Fibroblast of lung (primary cell): ENCODE data around the gene HIP1. TPM values are rescaled to one million over a fixed set of nuclear protein-coding genes. Genes with fewer than 3 reads are reported as not detected.
"Not testable (repeated sequence)": the region's sequence is repeated elsewhere in the genome, so short reads cannot be mapped to it uniquely, and the experiment has no call there.

ENCODE experiments used
- DNase-seq, 2 donors: peaks; one replicate each; pipeline versions ENCODE4 v3.0.0 to v3.0.0-alpha.2; 2010; ENCODE audit warnings: low read depth in 2 of 2
- H2AFZ ChIP-seq: 2 replicates; pipeline ENCODE4 v1.5.1; 2012; ENCODE audit warnings: low read length, control low read depth, inconsistent platforms
- H3K27ac ChIP-seq: 2 replicates; pipeline ENCODE4 v1.5.1; 2011; ENCODE audit warnings: low read length, control low read depth; ENCODE audit not compliant: insufficient read depth
- H3K27me3 ChIP-seq: 2 replicates; pipeline ENCODE4 v1.5.1; 2011; ENCODE audit warnings: mild to moderate bottlenecking, low read length; ENCODE audit not compliant: control insufficient read depth, insufficient read depth
- H3K36me3 ChIP-seq: 2 replicates; pipeline ENCODE4 v1.5.1; 2011; ENCODE audit warnings: low read length; ENCODE audit not compliant: control insufficient read depth, insufficient read depth
- H3K4me1 ChIP-seq: 2 replicates; pipeline ENCODE4 v1.5.1; 2011; ENCODE audit warnings: low read length; ENCODE audit not compliant: control insufficient read depth, insufficient read depth; ENCODE audit errors: extremely low read depth
- H3K4me2 ChIP-seq: 2 replicates; pipeline ENCODE4 v1.5.1; 2011; ENCODE audit warnings: low read length, control low read depth; ENCODE audit not compliant: insufficient read depth; ENCODE audit errors: extremely low read depth
- H3K4me3 ChIP-seq, 4 experiments: fragments of 200-600 bp in 1 of 4; sonication (generic) in 1 of 4; replicated peaks in 1 of 4; 2 replicates each; pipeline ENCODE4 v1.5.1; 2011 to 2016; ENCODE audit warnings: low read length in 4 of 4, low read depth in 3 of 4, mild to moderate bottlenecking in 3 of 4, control low read depth in 2 of 4, inconsistent platforms in 1 of 4, mixed read lengths in 1 of 4; ENCODE audit not compliant: insufficient read depth in 1 of 4; ENCODE audit errors: control extremely low read depth in 1 of 4
- H3K79me2 ChIP-seq: 2 replicates; pipeline ENCODE4 v1.5.1; 2012; ENCODE audit warnings: mild to moderate bottlenecking, low read length, inconsistent platforms; ENCODE audit not compliant: control insufficient read depth, insufficient read depth
- H3K9ac ChIP-seq: 2 replicates; pipeline ENCODE4 v1.5.1; 2011; ENCODE audit warnings: mild to moderate bottlenecking, low read length, control low read depth; ENCODE audit not compliant: insufficient read depth
- H3K9me3 ChIP-seq: 2 replicates; pipeline ENCODE4 v1.5.1; 2012; ENCODE audit warnings: low read depth, low read length; ENCODE audit not compliant: control insufficient read depth, insufficient read depth
- H4K20me1 ChIP-seq: 2 replicates; pipeline ENCODE4 v1.5.1; 2011; ENCODE audit warnings: low read length; ENCODE audit not compliant: control insufficient read depth, insufficient read depth; ENCODE audit errors: extremely low read depth
- EZH2 ChIP-seq: IDR thresholded peaks from 2 replicates; pipeline ENCODE4 v1.5.1; 2012; ENCODE audit warnings: low read length, control low read depth, mild to moderate bottlenecking; ENCODE audit errors: missing control alignments
- polyA plus RNA-seq, 2 donors: library from polyadenylated mRNA; depleted of rRNA in 1 of 2; stranded (reverse) in 1 of 2; unstranded in 1 of 2; fragments of >200 nt; gene quantifications; 2 replicates each; pipeline ENCODE4 v1.2.1, GENCODE V29; 2011 to 2012; ENCODE audit warnings: missing spikeins in 1 of 2
- total RNA-seq: library from RNA; depleted of rRNA; stranded (reverse); fragments of >200 nt; gene quantifications from 2 replicates; pipeline ENCODE4 v1.2.1, GENCODE V29; 2014
- TF ChIP-seq, protein P1 (sequence below), 2 donors: IDR thresholded peaks in 1 of 2; conservative IDR thresholded peaks in 1 of 2; 1 replicate in 1 of 2; 2 replicates in 1 of 2; pipeline ENCODE4 v1.5.1; 2011 to 2012; ENCODE audit warnings: low read length in 2 of 2, control low read depth in 1 of 2, inconsistent platforms in 1 of 2, low read depth in 1 of 2, mild to moderate bottlenecking in 1 of 2

Gene HIP1
- total and polyA plus RNA-seq, 2 donors (not counting 1 experiment from before 2014, with no cell fraction given): 27.2 to 31.3 TPM

DNA sequence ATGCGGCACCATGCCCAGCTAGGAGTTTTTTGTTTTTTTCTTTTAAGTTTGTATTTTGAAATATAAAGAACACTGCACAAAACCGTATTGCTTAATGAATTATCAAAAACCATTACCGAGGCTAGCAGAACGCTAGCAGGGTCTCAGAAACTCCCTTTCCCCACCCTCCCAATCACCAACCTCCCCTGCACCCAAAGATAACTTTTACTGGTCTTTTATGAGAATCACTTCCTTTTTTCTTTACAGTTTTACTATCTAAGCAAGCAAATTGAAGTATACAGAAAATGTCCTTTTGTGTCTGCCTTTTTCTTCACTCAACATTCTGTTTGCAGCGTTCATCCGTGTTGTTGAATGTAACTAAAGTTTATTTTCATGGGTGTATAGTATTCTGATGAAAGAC lies 13.4 kb downstream of the HIP1 start:
- H3K27me3 ChIP-seq: no peaks in the 10 kb centered on the region
- DNase-seq: no peak
- no peak overlapping the region for H3K27ac ChIP-seq
- H4K20me1 ChIP-seq: no peaks in the 10 kb centered on the region
- H3K9me3 ChIP-seq: no peaks in the 10 kb centered on the region
- no peaks in the 10 kb centered on the region for H3K79me2 ChIP-seq
- no peaks in the 10 kb centered on the region for H3K36me3 ChIP-seq
- H3K4me2 ChIP-seq: no peak overlapping the region
- no peak overlapping the region for H2AFZ ChIP-seq
- H3K4me3 ChIP-seq: no peak overlapping the region
- H3K4me1 ChIP-seq: peaks cover 6% of the 10 kb centered on the region
- no peak overlapping the region for H3K9ac ChIP-seq
- TF ChIP-seq EZH2: no peak
- TF ChIP-seq, protein P1, sequence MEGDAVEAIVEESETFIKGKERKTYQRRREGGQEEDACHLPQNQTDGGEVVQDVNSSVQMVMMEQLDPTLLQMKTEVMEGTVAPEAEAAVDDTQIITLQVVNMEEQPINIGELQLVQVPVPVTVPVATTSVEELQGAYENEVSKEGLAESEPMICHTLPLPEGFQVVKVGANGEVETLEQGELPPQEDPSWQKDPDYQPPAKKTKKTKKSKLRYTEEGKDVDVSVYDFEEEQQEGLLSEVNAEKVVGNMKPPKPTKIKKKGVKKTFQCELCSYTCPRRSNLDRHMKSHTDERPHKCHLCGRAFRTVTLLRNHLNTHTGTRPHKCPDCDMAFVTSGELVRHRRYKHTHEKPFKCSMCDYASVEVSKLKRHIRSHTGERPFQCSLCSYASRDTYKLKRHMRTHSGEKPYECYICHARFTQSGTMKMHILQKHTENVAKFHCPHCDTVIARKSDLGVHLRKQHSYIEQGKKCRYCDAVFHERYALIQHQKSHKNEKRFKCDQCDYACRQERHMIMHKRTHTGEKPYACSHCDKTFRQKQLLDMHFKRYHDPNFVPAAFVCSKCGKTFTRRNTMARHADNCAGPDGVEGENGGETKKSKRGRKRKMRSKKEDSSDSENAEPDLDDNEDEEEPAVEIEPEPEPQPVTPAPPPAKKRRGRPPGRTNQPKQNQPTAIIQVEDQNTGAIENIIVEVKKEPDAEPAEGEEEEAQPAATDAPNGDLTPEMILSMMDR (conservative IDR thresholded peaks at IDR 0.05 in 1 of 2, IDR thresholded peaks at IDR 0.05 in 1 of 2; ENCODE audit: low read depth in 1 of 2, low read length in 2 of 2): no peak

DNA sequence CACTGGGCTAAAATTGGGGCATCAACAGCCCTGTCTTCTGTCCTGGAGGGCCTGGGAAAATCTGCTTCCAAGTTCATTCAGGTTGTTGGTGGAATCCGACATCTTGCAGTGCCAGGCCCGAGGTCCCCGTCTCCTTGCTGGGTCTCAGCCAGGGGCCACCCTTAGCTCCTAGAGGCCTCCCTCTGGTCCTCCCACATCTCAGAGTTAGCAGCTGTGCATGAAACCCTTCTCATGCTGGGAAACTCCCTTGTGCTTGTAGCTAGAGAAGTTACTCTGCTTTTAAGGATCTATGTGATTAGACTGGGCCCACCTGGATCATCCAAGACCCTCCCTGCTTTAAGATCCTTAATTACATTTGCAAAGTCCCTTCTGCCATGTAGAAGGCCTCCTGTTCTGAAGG lies 15.3 kb downstream of the HIP1 start:
- DNase-seq: no peak
- no peaks in the 10 kb centered on the region for H3K79me2 ChIP-seq
- H3K4me3 ChIP-seq: no peak overlapping the region
- TF ChIP-seq, protein P1 (conservative IDR thresholded peaks at IDR 0.05 in 1 of 2, IDR thresholded peaks at IDR 0.05 in 1 of 2; ENCODE audit: low read depth in 1 of 2, low read length in 2 of 2): no peak
- TF ChIP-seq EZH2: no peak
- peaks cover 6% of the 10 kb centered on the region for H3K4me1 ChIP-seq
- H3K9ac ChIP-seq: no peak overlapping the region
- H3K36me3 ChIP-seq: no peaks in the 10 kb centered on the region
- no peaks in the 10 kb centered on the region for H4K20me1 ChIP-seq
- no peaks in the 10 kb centered on the region for H3K9me3 ChIP-seq
- H3K27ac ChIP-seq: no peak overlapping the region
- no peaks in the 10 kb centered on the region for H3K27me3 ChIP-seq
- H2AFZ ChIP-seq: no peak overlapping the region
- H3K4me2 ChIP-seq: no peak overlapping the region

GRCh38 chr7:75722373-75722772 lies 16.4 kb downstream of the HIP1 start:
- Histone ChIP-seq H3K4me2 (no peak overlapping the region), H3K9ac (no peak overlapping the region), H4K20me1 (no peaks in the 10 kb centered on the region), H3K79me2 (no peaks in the 10 kb centered on the region), H3K27me3 (no peaks in the 10 kb centered on the region), H3K4me3 (no peak overlapping the region), H3K9me3 (no peaks in the 10 kb centered on the region), H2AFZ (no peak overlapping the region), H3K36me3 (no peaks in the 10 kb centered on the region), H3K27ac (no peak overlapping the region), H3K4me1 (no peaks in the 10 kb centered on the region)
- TF ChIP-seq, protein P1 (conservative IDR thresholded peaks at IDR 0.05 in 1 of 2, IDR thresholded peaks at IDR 0.05 in 1 of 2; ENCODE audit: low read depth in 1 of 2, low read length in 2 of 2): no peak
- TF ChIP-seq EZH2: no peak
- DNase-seq: no peak

DNA sequence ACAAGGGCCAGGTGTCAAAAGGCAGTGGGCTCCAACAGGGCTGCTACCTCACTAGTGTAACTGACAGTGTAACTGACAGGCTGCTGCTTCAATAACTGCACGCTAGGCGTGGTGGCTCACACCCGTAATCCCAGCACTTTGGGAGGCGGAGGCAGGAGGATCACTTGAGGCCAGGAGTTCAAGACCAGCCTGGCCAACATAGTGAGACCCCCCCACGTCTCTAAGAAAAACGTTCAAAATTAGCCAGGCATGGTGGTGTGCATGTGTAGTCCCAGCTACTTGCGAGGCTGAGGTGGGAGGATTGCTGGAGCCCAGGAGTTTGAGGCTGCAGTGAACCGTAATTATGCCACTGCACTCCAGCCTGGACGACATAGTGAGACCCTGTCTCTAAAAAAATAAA lies 16.8 kb downstream of the HIP1 start:
- H3K79me2 ChIP-seq, H3K36me3 ChIP-seq, H3K4me3 ChIP-seq, H3K9ac ChIP-seq, H3K9me3 ChIP-seq, H2AFZ ChIP-seq, H3K4me2 ChIP-seq, H3K27ac ChIP-seq, H3K27me3 ChIP-seq, DNase-seq, H3K4me1 ChIP-seq, H4K20me1 ChIP-seq: not testable (repeated sequence)
